ENCODE measurements around the gene TAS1R1. TPM values are rescaled to one million over a fixed set of nuclear protein-coding genes. Genes with fewer than 3 reads are reported as not detected.

The TAS1R1 gene
- total RNA-seq, 1 donor from 2014 or later = not detected

GRCh38 chr1:6579374-6580118, 24.4 kb downstream of the TAS1R1 start, which contains the start of gene ZBTB48:
Gene ZBTB48, plus strand, starts transcription at chr1:6579994. Its CDS starts 616 bp downstream, at chr1:6580610.
- peak; percentile 93 for DNase-seq (ENCODE audit: low read depth, low spot score)
- TF ChIP-seq, protein P1, sequence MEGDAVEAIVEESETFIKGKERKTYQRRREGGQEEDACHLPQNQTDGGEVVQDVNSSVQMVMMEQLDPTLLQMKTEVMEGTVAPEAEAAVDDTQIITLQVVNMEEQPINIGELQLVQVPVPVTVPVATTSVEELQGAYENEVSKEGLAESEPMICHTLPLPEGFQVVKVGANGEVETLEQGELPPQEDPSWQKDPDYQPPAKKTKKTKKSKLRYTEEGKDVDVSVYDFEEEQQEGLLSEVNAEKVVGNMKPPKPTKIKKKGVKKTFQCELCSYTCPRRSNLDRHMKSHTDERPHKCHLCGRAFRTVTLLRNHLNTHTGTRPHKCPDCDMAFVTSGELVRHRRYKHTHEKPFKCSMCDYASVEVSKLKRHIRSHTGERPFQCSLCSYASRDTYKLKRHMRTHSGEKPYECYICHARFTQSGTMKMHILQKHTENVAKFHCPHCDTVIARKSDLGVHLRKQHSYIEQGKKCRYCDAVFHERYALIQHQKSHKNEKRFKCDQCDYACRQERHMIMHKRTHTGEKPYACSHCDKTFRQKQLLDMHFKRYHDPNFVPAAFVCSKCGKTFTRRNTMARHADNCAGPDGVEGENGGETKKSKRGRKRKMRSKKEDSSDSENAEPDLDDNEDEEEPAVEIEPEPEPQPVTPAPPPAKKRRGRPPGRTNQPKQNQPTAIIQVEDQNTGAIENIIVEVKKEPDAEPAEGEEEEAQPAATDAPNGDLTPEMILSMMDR (conservative IDR thresholded peaks at IDR 0.05) = no peak
- H3K9me3 Mint-ChIP-seq = no peaks in the 10 kb centered on the region
- peak within 1 kb of the TSS; percentile 97 for H3K4me3 Mint-ChIP-seq
- H3K36me3 Mint-ChIP-seq (ENCODE audit: low read depth) = no peaks in the 10 kb centered on the region
- H3K4me1 Mint-ChIP-seq = peaks cover 30% of the 10 kb centered on the region
- peak within 1 kb of the TSS; percentile 97 for H3K27ac Mint-ChIP-seq (ENCODE audit: unreplicated experiment)
- H3K27me3 Mint-ChIP-seq (ENCODE audit: low read depth) = no peaks in the 10 kb centered on the region

DNA sequence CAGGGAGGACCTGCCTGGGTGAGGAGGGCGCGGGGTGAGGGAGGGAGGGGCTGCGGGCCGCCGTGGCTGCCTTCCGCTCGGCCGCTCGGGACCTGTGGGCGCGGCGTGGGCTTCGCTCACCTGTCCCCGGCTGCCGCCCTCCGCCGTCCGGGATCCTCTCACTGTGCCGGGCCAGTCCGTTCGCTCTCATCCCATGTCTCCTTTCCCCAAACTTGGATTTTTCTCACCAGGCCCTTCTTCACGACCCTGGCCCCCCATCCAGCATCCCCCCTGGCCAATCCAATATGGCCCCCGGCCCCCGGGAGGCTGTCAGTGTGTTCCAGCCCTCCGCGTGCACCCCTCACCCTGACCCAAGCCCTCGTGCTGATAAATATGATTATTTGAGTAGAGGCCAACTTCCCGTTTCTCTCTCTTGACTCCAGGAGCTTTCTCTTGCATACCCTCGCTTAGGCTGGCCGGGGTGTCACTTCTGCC, 25.0 kb downstream of the TAS1R1 start:
- Mint-ChIP-seq H3K36me3 (ENCODE audit: low read depth) (no peaks in the 10 kb centered on the region), H3K4me1 (peaks cover 30% of the 10 kb centered on the region), H3K4me3 (peak overlapping the region; percentile 97), H3K27me3 (ENCODE audit: low read depth) (no peaks in the 10 kb centered on the region), H3K9me3 (no peaks in the 10 kb centered on the region), H3K27ac (ENCODE audit: unreplicated experiment) (peak overlapping the region; percentile 97)
- DNase-seq (ENCODE audit: low read depth, low spot score) = no peak
- TF ChIP-seq, protein P1 (conservative IDR thresholded peaks at IDR 0.05) = no peak

DNA sequence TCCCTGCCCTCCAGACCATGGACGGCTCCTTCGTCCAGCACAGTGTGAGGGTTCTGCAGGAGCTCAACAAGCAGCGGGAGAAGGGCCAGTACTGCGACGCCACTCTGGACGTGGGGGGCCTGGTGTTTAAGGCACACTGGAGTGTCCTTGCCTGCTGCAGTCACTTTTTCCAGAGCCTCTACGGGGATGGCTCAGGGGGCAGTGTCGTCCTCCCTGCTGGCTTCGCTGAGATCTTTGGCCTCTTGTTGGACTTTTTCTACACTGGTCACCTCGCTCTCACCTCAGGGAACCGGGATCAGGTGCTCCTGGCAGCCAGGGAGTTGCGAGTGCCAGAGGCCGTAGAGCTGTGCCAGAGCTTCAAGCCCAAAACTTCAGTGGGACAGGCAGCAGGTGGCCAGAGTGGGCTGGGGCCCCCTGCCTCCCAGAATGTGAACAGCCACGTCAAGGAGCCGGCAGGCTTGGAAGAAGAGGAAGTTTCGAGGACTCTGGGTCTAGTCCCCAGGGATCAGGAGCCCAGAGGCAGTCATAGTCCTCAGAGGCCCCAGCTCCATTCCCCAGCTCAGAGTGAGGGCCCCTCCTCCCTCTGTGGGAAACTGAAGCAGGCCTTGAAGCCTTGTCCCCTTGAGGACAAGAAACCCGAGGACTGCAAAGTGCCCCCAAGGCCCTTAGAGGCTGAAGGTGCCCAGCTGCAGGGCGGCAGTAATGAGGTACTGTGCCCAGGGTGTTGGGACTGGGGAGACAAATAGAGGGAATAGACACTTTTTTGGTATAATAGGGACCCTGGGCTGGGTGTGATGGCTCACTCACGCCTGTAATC, 25.7 kb downstream of the TAS1R1 start:
- H3K36me3 Mint-ChIP-seq (ENCODE audit: low read depth) = no peaks in the 10 kb centered on the region
- H3K27ac Mint-ChIP-seq (ENCODE audit: unreplicated experiment) = no peak overlapping the region
- DNase-seq (ENCODE audit: low read depth, low spot score) = no peak
- peaks cover 30% of the 10 kb centered on the region for H3K4me1 Mint-ChIP-seq
- H3K4me3 Mint-ChIP-seq = peak overlapping the region; percentile 97
- TF ChIP-seq, protein P1 (conservative IDR thresholded peaks at IDR 0.05) = no peak
- no peaks in the 10 kb centered on the region for H3K9me3 Mint-ChIP-seq
- no peaks in the 10 kb centered on the region for H3K27me3 Mint-ChIP-seq (ENCODE audit: low read depth)

GRCh38 chr1:6581561-6582305, 26.6 kb downstream of the TAS1R1 start:
- peaks cover 30% of the 10 kb centered on the region for H3K4me1 Mint-ChIP-seq
- TF ChIP-seq, protein P1 (conservative IDR thresholded peaks at IDR 0.05) = no peak
- no peaks in the 10 kb centered on the region for H3K36me3 Mint-ChIP-seq (ENCODE audit: low read depth)
- no peaks in the 10 kb centered on the region for H3K27me3 Mint-ChIP-seq (ENCODE audit: low read depth)
- no peak for DNase-seq (ENCODE audit: low read depth, low spot score)
- no peaks in the 10 kb centered on the region for H3K9me3 Mint-ChIP-seq
- no peak overlapping the region for H3K27ac Mint-ChIP-seq (ENCODE audit: unreplicated experiment)
- H3K4me3 Mint-ChIP-seq = peak overlapping the region; percentile 97

GRCh38 chr1:6582370-6582769, 27.3 kb downstream of the TAS1R1 start:
- no peaks in the 10 kb centered on the region for H3K9me3 Mint-ChIP-seq
- no peaks in the 10 kb centered on the region for H3K36me3 Mint-ChIP-seq (ENCODE audit: low read depth)
- H3K4me1 Mint-ChIP-seq = peaks cover 30% of the 10 kb centered on the region
- no peak overlapping the region for H3K27ac Mint-ChIP-seq (ENCODE audit: unreplicated experiment)
- no peak for DNase-seq (ENCODE audit: low read depth, low spot score)
- TF ChIP-seq, protein P1 (conservative IDR thresholded peaks at IDR 0.05) = no peak
- no peaks in the 10 kb centered on the region for H3K27me3 Mint-ChIP-seq (ENCODE audit: low read depth)
- peak overlapping the region; percentile 75 for H3K4me3 Mint-ChIP-seq
